Measurements from ENCODE around the gene PARP14. TPM values are rescaled to one million over a fixed set of nuclear protein-coding genes. Genes with fewer than 3 reads are reported as not detected.

PARP14 gene
- total RNA-seq, 2 donors from 2014 or later, result 31.6 to 31.9 TPM

Other genes starting within 250 kb of the PARP14 start
- 10 to 100 TPM; 20.2 to 28.7 TPM for gene KPNA1, start 165.9 kb upstream of the PARP14 start, total RNA-seq
- 10 to 100 TPM; 13.2 to 17.1 TPM for gene PARP9, start 116.5 kb upstream of the PARP14 start, total RNA-seq
- 10 to 100 TPM; 13.5 to 17.6 TPM for gene DTX3L, start 116.5 kb upstream of the PARP14 start, total RNA-seq
- gene PARP15, start 103.2 kb upstream of the PARP14 start, total RNA-seq, result under 1 TPM in 1 of 2 donors, not detected in 1; 0.52 TPM
- gene HSPBAP1, start 113.0 kb downstream of the PARP14 start, total RNA-seq, result 1 to 10 TPM; 9.2 to 9.6 TPM
- gene SLC49A4, start 114.2 kb downstream of the PARP14 start, total RNA-seq, result 10 to 100 TPM; 20.8 to 23.6 TPM